Measurements from ENCODE around the gene RPH3AL. TPM values are rescaled to one million over a fixed set of nuclear protein-coding genes. Genes with fewer than 3 reads are reported as not detected.

RPH3AL gene
- 10 to 100 TPM in 1 of 2 donors, 1 to 10 TPM in 1; 9.7 to 11.2 TPM for total RNA-seq
- long read RNA-seq, donor 1, partial matches to known transcripts: 0 of 4 reads
- long read RNA-seq, donor 1, other reads (novel, unspliced or antisense): 4 of 4 reads
- long read RNA-seq, donor 2, partial matches to known transcripts: 1 of 21 reads
- long read RNA-seq, donor 2, other reads (novel, unspliced or antisense): 12 of 21 reads

- no peak for DNase-seq (ENCODE audit: low spot score)
- intact Hi-C loops (cut with DNase I): loop anchor here in 1 of 2 donors (10.0 kb wide), 1 partner anchor 148 kb away; no protein-coding TSS in a partner anchor
Measured at GRCh38 chr17:352421-353212, at the start of gene RPH3AL. RPH3AL (minus strand) TSS chr17:352807; CDS start chr17:327543, 25,264 bp downstream.

- intact Hi-C loops (cut with DNase I): no loop called here
- no peak for DNase-seq (ENCODE audit: low spot score)
Measured at GRCh38 chr17:400257-400656, 47.6 kb upstream of the RPH3AL start.

GRCh38 chr17:396788-397187 lies 44.2 kb upstream of the RPH3AL start:
- DNase-seq (ENCODE audit: low spot score): peak; percentile 15

GRCh38 chr17:395974-396373 lies 43.4 kb upstream of the RPH3AL start:
- no peak for DNase-seq (ENCODE audit: low spot score)
- intact Hi-C loops (cut with DNase I): no loop called here

More at GRCh38 chr17:396788-397187, 44.2 kb upstream of the RPH3AL start:
- intact Hi-C loops (cut with DNase I): no loop called here

- intact Hi-C loops (cut with DNase I): no loop called here
- DNase-seq (ENCODE audit: low spot score): no peak
Measured at GRCh38 chr17:395179-395578, 42.6 kb upstream of the RPH3AL start.

GRCh38 chr17:394718-395095 lies 42.1 kb upstream of the RPH3AL start:
- intact Hi-C loops (cut with DNase I): loop anchor here in 1 of 2 donors (5.0 kb wide), 1 partner anchor 252 kb away; a partner anchor contains a TSS
- DNase-seq (ENCODE audit: low spot score): peak; percentile 71

- intact Hi-C loops (cut with DNase I): loop anchor here in 1 of 2 donors (5.0 kb wide), 1 partner anchor 252 kb away; a partner anchor contains a TSS
- DNase-seq (ENCODE audit: low spot score): peak; percentile 69
Measured at GRCh38 chr17:393806-394717, 41.5 kb upstream of the RPH3AL start.

- intact Hi-C loops (cut with DNase I): loop anchor here in 1 of 2 donors (5.0 kb wide), 1 partner anchor 250 kb away; a partner anchor contains a TSS
- DNase-seq (ENCODE audit: low spot score): peak; percentile 12
Measured at GRCh38 chr17:391850-392249, 39.2 kb upstream of the RPH3AL start.

- intact Hi-C loops (cut with DNase I): loop anchor here in 1 of 2 donors (5.0 kb wide), 1 partner anchor 248 kb away; a partner anchor contains a TSS
- peak; percentile 44 for DNase-seq (ENCODE audit: low spot score)
Measured at GRCh38 chr17:390025-390424, 37.4 kb upstream of the RPH3AL start.

GRCh38 chr17:388087-388486 lies 35.5 kb upstream of the RPH3AL start:
- intact Hi-C loops (cut with DNase I): loop anchor here (5.0 kb wide), 2 partner anchors 231 to 241 kb away; no protein-coding TSS in a partner anchor

GRCh38 chr17:386141-386876 lies 33.7 kb upstream of the RPH3AL start:
- intact Hi-C loops (cut with DNase I): loop anchor here (5.0 kb wide), 2 partner anchors 229 to 239 kb away; no protein-coding TSS in a partner anchor
- peak; percentile 96 for DNase-seq (ENCODE audit: low spot score)

More at GRCh38 chr17:388087-388486, 35.5 kb upstream of the RPH3AL start:
- peak; percentile 47 for DNase-seq (ENCODE audit: low spot score)

GRCh38 chr17:385836-386140 lies 33.2 kb upstream of the RPH3AL start:
- no peak for DNase-seq (ENCODE audit: low spot score)
- intact Hi-C loops (cut with DNase I): loop anchor here (5.0 kb wide), 2 partner anchors 228 to 238 kb away; no protein-coding TSS in a partner anchor

- DNase-seq (ENCODE audit: low spot score): peak; percentile 91
- intact Hi-C loops (cut with DNase I): loop anchor here (5.0 kb wide), 2 partner anchors 228 to 238 kb away; no protein-coding TSS in a partner anchor
Measured at GRCh38 chr17:385178-385835, 32.7 kb upstream of the RPH3AL start.

- intact Hi-C loops (cut with DNase I): loop anchor here (5.0 kb wide), 2 partner anchors 227 to 237 kb away; no protein-coding TSS in a partner anchor
- peak; percentile 80 for DNase-seq (ENCODE audit: low spot score)
Measured at GRCh38 chr17:384622-385177, 32.1 kb upstream of the RPH3AL start.

GRCh38 chr17:383771-384621 lies 31.4 kb upstream of the RPH3AL start:
- peak; percentile 73 for DNase-seq (ENCODE audit: low spot score)
- intact Hi-C loops (cut with DNase I): no loop called here

- intact Hi-C loops (cut with DNase I): no loop called here
- DNase-seq (ENCODE audit: low spot score): peak; percentile 42
Measured at GRCh38 chr17:382644-383533, 30.3 kb upstream of the RPH3AL start.

All from posterior vena cava (tissue), 2 donors.